ENCODE data around the gene FNTB.

FNTB gene

DNA sequence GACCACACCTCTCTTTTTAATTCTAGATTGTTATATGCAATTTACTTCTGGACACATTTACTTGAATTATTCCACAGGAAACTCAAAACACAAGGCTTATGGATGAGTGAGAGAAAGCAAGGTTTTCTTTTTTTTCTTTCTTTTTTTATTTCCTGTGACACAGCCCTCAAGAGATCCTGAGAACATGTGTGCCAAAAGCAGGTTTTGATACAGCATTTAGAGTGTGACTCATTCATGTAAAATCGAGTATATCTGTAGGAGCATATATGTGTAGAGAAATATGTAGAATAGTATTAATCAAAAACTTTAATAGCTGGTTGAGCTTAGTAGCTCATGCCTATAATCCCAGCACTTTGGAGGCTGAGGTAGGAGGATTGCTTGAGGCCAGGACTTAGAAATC is 120.0 kb downstream of the FNTB start:
- peaks cover 4% of the 10 kb centered on the region for H3K79me2 ChIP-seq (ENCODE audit: control insufficient read depth, insufficient read depth, low read length, poor library complexity)
- H3K36me3 ChIP-seq (ENCODE audit: control insufficient read depth in 1 of 2, insufficient read depth in 2 of 2, low read length in 2 of 2) = no peaks in the 10 kb centered on the region
- no peak overlapping the region for H2BK5ac ChIP-seq (ENCODE audit: low read depth, low read length, poor library complexity)
- H3K14ac ChIP-seq (ENCODE audit: low read length) = no peak overlapping the region
- no peaks in the 10 kb centered on the region for H3K4me1 ChIP-seq (ENCODE audit: control insufficient read depth in 1 of 2, insufficient read depth in 2 of 2, low read length in 2 of 2)
- no peak overlapping the region for H4K12ac ChIP-seq (ENCODE audit: low read depth, low read length)
- H3K18ac ChIP-seq (ENCODE audit: low read length) = no peak overlapping the region
- no peak overlapping the region for H2BK120ac ChIP-seq (ENCODE audit: insufficient read depth, low read length, poor library complexity)
- no peak overlapping the region for H4K8ac ChIP-seq (ENCODE audit: low read depth, low read length)
- H2AFZ ChIP-seq (ENCODE audit: insufficient read depth, low read length, poor library complexity) = no peak overlapping the region
- H3K79me1 ChIP-seq (ENCODE audit: low read length) = peaks cover 4% of the 10 kb centered on the region
- no peak overlapping the region for H3K4me3 ChIP-seq (ENCODE audit: low read depth, low read length)
- no peak overlapping the region for H3K27ac ChIP-seq (ENCODE audit: low read depth, low read length)
- no peak overlapping the region for H3K4me2 ChIP-seq (ENCODE audit: low read length)
- WGBS (ENCODE audit: extremely low coverage, insufficient coverage, insufficient read length) = no CpG with 5 or more reads among the region's 1 CpG
- no peak for DNase-seq
- H3K9ac ChIP-seq (ENCODE audit: low read length) = no peak overlapping the region
- no peak overlapping the region for H2AK5ac ChIP-seq (ENCODE audit: low read length)
- no peak overlapping the region for H3K4ac ChIP-seq (ENCODE audit: low read depth, low read length)
- H3K23ac ChIP-seq (ENCODE audit: low read length) = no peak overlapping the region
- no peak overlapping the region for H4K91ac ChIP-seq (ENCODE audit: low read depth, low read length)
- H3K9me3 ChIP-seq (ENCODE audit: insufficient read depth, low read depth, low read length) = no peaks in the 10 kb centered on the region
- H2BK12ac ChIP-seq (ENCODE audit: low read length) = no peak overlapping the region
- no peaks in the 10 kb centered on the region for H3K27me3 ChIP-seq (ENCODE audit: insufficient read depth, low read length)

DNA sequence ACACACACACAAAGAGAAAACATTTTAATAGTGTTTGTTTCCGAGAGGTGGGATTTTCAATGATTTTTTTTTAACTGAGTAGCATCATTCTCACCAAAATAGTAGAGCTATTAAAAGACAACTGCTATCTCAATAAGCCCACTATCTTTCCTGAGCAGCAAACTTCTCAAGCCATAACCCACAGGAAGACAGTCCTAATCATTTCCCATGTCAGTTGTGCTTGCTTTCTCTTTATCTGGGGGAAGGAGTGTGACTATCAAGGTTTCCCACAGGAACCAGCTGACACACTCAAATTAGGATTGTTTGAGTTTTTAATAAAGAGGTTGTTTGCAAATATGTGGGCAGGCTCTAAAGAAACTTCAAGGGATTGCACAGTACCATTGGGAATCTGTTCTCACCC is 120.5 kb downstream of the FNTB start:
- Histone ChIP-seq H3K79me2 (ENCODE audit: control insufficient read depth, insufficient read depth, low read length, poor library complexity) (no peaks in the 10 kb centered on the region), H3K36me3 (ENCODE audit: control insufficient read depth in 1 of 2, insufficient read depth in 2 of 2, low read length in 2 of 2) (no peaks in the 10 kb centered on the region), H3K9me3 (ENCODE audit: insufficient read depth, low read depth, low read length) (no peaks in the 10 kb centered on the region), H2AFZ (ENCODE audit: insufficient read depth, low read length, poor library complexity) (no peak overlapping the region), H3K18ac (ENCODE audit: low read length) (no peak overlapping the region), H3K27me3 (ENCODE audit: insufficient read depth, low read length) (no peaks in the 10 kb centered on the region), H3K9ac (ENCODE audit: low read length) (no peak overlapping the region), H2AK5ac (ENCODE audit: low read length) (no peak overlapping the region), H3K4me1 (ENCODE audit: control insufficient read depth in 1 of 2, insufficient read depth in 2 of 2, low read length in 2 of 2) (no peaks in the 10 kb centered on the region), H4K8ac (ENCODE audit: low read depth, low read length) (no peak overlapping the region), H3K23ac (ENCODE audit: low read length) (no peak overlapping the region), H4K91ac (ENCODE audit: low read depth, low read length) (no peak overlapping the region), H2BK5ac (ENCODE audit: low read depth, low read length, poor library complexity) (no peak overlapping the region), H3K14ac (ENCODE audit: low read length) (no peak overlapping the region), H2BK120ac (ENCODE audit: insufficient read depth, low read length, poor library complexity) (no peak overlapping the region), H2BK12ac (ENCODE audit: low read length) (no peak overlapping the region), H3K79me1 (ENCODE audit: low read length) (no peaks in the 10 kb centered on the region), H3K4me2 (ENCODE audit: low read length) (no peak overlapping the region), H4K12ac (ENCODE audit: low read depth, low read length) (no peak overlapping the region), H3K27ac (ENCODE audit: low read depth, low read length) (no peak overlapping the region), H3K4me3 (ENCODE audit: low read depth, low read length) (no peak overlapping the region), H3K4ac (ENCODE audit: low read depth, low read length) (no peak overlapping the region)
- no peak for DNase-seq
- WGBS (ENCODE audit: extremely low coverage, insufficient coverage, insufficient read length) = no CpG with 5 or more reads among the region's 1 CpG

DNA sequence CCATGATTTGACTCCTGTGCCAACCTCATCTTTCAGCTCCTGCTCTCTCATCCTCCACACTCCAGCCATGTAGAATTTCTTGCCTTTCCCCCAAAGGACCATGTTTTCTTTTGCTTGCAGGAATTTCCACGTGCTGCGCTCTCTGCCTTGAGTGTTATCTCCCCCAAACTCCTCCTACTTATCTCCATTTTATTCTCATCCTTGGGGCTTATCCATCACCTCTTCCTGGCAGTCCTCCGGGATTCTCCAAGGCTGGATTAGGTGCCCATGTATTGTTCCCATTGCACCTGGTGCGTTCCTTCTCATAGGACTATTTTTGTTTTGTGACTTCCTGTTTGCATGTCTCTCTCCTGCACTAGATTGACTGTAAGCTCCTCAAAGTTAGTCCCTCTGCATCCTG is 122.7 kb downstream of the FNTB start:
- DNase-seq = no peak
- H3K23ac ChIP-seq (ENCODE audit: low read length) = no peak overlapping the region
- no peak overlapping the region for H4K8ac ChIP-seq (ENCODE audit: low read depth, low read length)
- H3K27me3 ChIP-seq (ENCODE audit: insufficient read depth, low read length) = no peaks in the 10 kb centered on the region
- H4K91ac ChIP-seq (ENCODE audit: low read depth, low read length) = no peak overlapping the region
- H2AFZ ChIP-seq (ENCODE audit: insufficient read depth, low read length, poor library complexity) = no peak overlapping the region
- H3K18ac ChIP-seq (ENCODE audit: low read length) = no peak overlapping the region
- H3K4ac ChIP-seq (ENCODE audit: low read depth, low read length) = no peak overlapping the region
- no peak overlapping the region for H2AK5ac ChIP-seq (ENCODE audit: low read length)
- H3K4me3 ChIP-seq (ENCODE audit: low read depth, low read length) = no peak overlapping the region
- H3K27ac ChIP-seq (ENCODE audit: low read depth, low read length) = no peak overlapping the region
- H3K4me2 ChIP-seq (ENCODE audit: low read length) = no peak overlapping the region
- WGBS (ENCODE audit: extremely low coverage, insufficient coverage, insufficient read length) = no CpG with 5 or more reads among the region's 4 CpGs
- no peaks in the 10 kb centered on the region for H3K36me3 ChIP-seq (ENCODE audit: control insufficient read depth in 1 of 2, insufficient read depth in 2 of 2, low read length in 2 of 2)
- H3K14ac ChIP-seq (ENCODE audit: low read length) = no peak overlapping the region
- H2BK12ac ChIP-seq (ENCODE audit: low read length) = no peak overlapping the region
- H3K4me1 ChIP-seq (ENCODE audit: control insufficient read depth in 1 of 2, insufficient read depth in 2 of 2, low read length in 2 of 2) = no peaks in the 10 kb centered on the region
- no peak overlapping the region for H4K12ac ChIP-seq (ENCODE audit: low read depth, low read length)
- H3K9ac ChIP-seq (ENCODE audit: low read length) = no peak overlapping the region
- H3K79me2 ChIP-seq (ENCODE audit: control insufficient read depth, insufficient read depth, low read length, poor library complexity) = no peaks in the 10 kb centered on the region
- H3K9me3 ChIP-seq (ENCODE audit: insufficient read depth, low read depth, low read length) = no peaks in the 10 kb centered on the region
- no peaks in the 10 kb centered on the region for H3K79me1 ChIP-seq (ENCODE audit: low read length)
- H2BK120ac ChIP-seq (ENCODE audit: insufficient read depth, low read length, poor library complexity) = no peak overlapping the region
- H2BK5ac ChIP-seq (ENCODE audit: low read depth, low read length, poor library complexity) = no peak overlapping the region

DNA sequence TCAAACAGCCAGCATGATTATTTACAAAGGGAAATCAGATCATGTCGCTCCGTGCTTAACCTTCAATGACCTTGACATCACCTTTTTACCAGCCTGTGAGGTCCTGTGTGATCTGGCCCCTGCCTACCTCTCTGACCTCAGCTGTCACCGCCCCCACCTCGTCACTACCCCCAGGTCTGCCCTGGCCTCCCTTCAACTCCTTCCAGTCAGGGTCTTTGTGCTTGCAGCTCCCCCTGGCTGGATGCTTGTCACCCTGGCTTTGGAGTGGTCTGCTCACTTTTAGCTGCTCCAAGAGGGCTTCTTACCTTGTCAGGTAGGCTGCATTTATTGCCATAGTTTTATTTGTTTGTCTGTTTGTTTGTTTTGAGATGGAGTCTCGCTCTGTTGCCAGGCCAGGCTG is 123.8 kb downstream of the FNTB start:
- no peak overlapping the region for H3K23ac ChIP-seq (ENCODE audit: low read length)
- no peak overlapping the region for H2BK5ac ChIP-seq (ENCODE audit: low read depth, low read length, poor library complexity)
- no peak overlapping the region for H2BK120ac ChIP-seq (ENCODE audit: insufficient read depth, low read length, poor library complexity)
- H2BK12ac ChIP-seq (ENCODE audit: low read length) = no peak overlapping the region
- H3K79me2 ChIP-seq (ENCODE audit: control insufficient read depth, insufficient read depth, low read length, poor library complexity) = no peaks in the 10 kb centered on the region
- no peaks in the 10 kb centered on the region for H3K36me3 ChIP-seq (ENCODE audit: control insufficient read depth in 1 of 2, insufficient read depth in 2 of 2, low read length in 2 of 2)
- H3K27me3 ChIP-seq (ENCODE audit: insufficient read depth, low read length) = no peaks in the 10 kb centered on the region
- H4K12ac ChIP-seq (ENCODE audit: low read depth, low read length) = no peak overlapping the region
- no peak overlapping the region for H2AFZ ChIP-seq (ENCODE audit: insufficient read depth, low read length, poor library complexity)
- H4K8ac ChIP-seq (ENCODE audit: low read depth, low read length) = no peak overlapping the region
- no CpG with 5 or more reads among the region's 5 CpGs for WGBS (ENCODE audit: extremely low coverage, insufficient coverage, insufficient read length)
- no peak overlapping the region for H3K4me3 ChIP-seq (ENCODE audit: low read depth, low read length)
- peak overlapping the region; percentile 62 for H3K9ac ChIP-seq (ENCODE audit: low read length)
- H3K4me1 ChIP-seq (ENCODE audit: control insufficient read depth in 1 of 2, insufficient read depth in 2 of 2, low read length in 2 of 2) = no peaks in the 10 kb centered on the region
- no peaks in the 10 kb centered on the region for H3K79me1 ChIP-seq (ENCODE audit: low read length)
- H3K18ac ChIP-seq (ENCODE audit: low read length) = no peak overlapping the region
- no peak overlapping the region for H3K14ac ChIP-seq (ENCODE audit: low read length)
- H2AK5ac ChIP-seq (ENCODE audit: low read length) = no peak overlapping the region
- no peak overlapping the region for H3K4ac ChIP-seq (ENCODE audit: low read depth, low read length)
- no peak overlapping the region for H3K4me2 ChIP-seq (ENCODE audit: low read length)
- no peaks in the 10 kb centered on the region for H3K9me3 ChIP-seq (ENCODE audit: insufficient read depth, low read depth, low read length)
- H3K27ac ChIP-seq (ENCODE audit: low read depth, low read length) = no peak overlapping the region
- DNase-seq = no peak
- H4K91ac ChIP-seq (ENCODE audit: low read depth, low read length) = no peak overlapping the region

Measured in trophoblast cell (in vitro differentiated cells and primary cell).